HTERT RPE-1 (cell line): Measurements from ENCODE around the gene USP49.
"Not testable (repeated sequence)": the region's sequence is repeated elsewhere in the genome, so short reads cannot be mapped to it uniquely, and the experiment has no call there.

Experiments
- in situ Hi-C: fragments of 300-500 bp; cut with MboI; formaldehyde crosslinking; loops from 4 replicates; pipeline ENCODE4 v1.14.3; 2020; ENCODE audit warnings: low sequenced_read_pairs

USP49 gene

GRCh38 chr6:41783106-41783780 is 111.9 kb downstream of the USP49 start:
- in situ Hi-C loops: no loop called here

GRCh38 chr6:41781366-41781730 is 113.8 kb downstream of the USP49 start:
- in situ Hi-C loops: no loop called here

GRCh38 chr6:41780551-41781365 is 114.4 kb downstream of the USP49 start, which contains the start of gene PRICKLE4:
TSS of gene PRICKLE4 (plus strand) at chr6:41780782. CDS start at chr6:41783474, 2,692 bp downstream.
- in situ Hi-C loops: no loop called here

GRCh38 chr6:41779788-41780550 is 115.2 kb downstream of the USP49 start, which contains the start of gene FRS3:
TSS of gene FRS3 (minus strand) at chr6:41779900. CDS start at chr6:41776987, 2,913 bp downstream.
- in situ Hi-C loops: no loop called here

- in situ Hi-C loops: no loop called here
Measured at GRCh38 chr6:41779336-41779735, 115.8 kb downstream of the USP49 start.

GRCh38 chr6:41778895-41779294 is 116.3 kb downstream of the USP49 start:
- in situ Hi-C loops: no loop called here

- in situ Hi-C loops: no loop called here
Measured at GRCh38 chr6:41777551-41778285, 117.5 kb downstream of the USP49 start.

GRCh38 chr6:41775293-41775882 is 119.8 kb downstream of the USP49 start:
- in situ Hi-C loops: no loop called here

GRCh38 chr6:41774841-41775240 is 120.3 kb downstream of the USP49 start:
- in situ Hi-C loops: no loop called here

- in situ Hi-C loops: no loop called here
Measured at GRCh38 chr6:41771058-41771983, 123.9 kb downstream of the USP49 start.

GRCh38 chr6:41770381-41771057 is 124.7 kb downstream of the USP49 start:
- in situ Hi-C loops: no loop called here

GRCh38 chr6:41769376-41769775 is 125.8 kb downstream of the USP49 start:
- in situ Hi-C loops: no loop called here

GRCh38 chr6:41768545-41769308 is 126.4 kb downstream of the USP49 start:
- in situ Hi-C loops: no loop called here

- in situ Hi-C loops: no loop called here
Measured at GRCh38 chr6:41767112-41767833, 127.9 kb downstream of the USP49 start.

- in situ Hi-C loops: not testable (repeated sequence)
Measured at GRCh38 chr6:41766043-41766664, 129.0 kb downstream of the USP49 start.

- in situ Hi-C loops: no loop called here
Measured at GRCh38 chr6:41763470-41763869, 131.7 kb downstream of the USP49 start.
